GM15510 (cell line): ENCODE data around the gene AGAP2.
A peak's percentile ranks its signal among the peaks of the same experiment; 100 is the strongest.

Experiments used
- POLR2A ChIP-seq: IDR thresholded peaks from 3 replicates; pipeline ENCODE4 v1.6.1; 2011; ENCODE audit warnings: borderline replicate concordance; ENCODE audit not compliant: insufficient read length; ENCODE audit errors: extremely low read depth

AGAP2 gene

DNA sequence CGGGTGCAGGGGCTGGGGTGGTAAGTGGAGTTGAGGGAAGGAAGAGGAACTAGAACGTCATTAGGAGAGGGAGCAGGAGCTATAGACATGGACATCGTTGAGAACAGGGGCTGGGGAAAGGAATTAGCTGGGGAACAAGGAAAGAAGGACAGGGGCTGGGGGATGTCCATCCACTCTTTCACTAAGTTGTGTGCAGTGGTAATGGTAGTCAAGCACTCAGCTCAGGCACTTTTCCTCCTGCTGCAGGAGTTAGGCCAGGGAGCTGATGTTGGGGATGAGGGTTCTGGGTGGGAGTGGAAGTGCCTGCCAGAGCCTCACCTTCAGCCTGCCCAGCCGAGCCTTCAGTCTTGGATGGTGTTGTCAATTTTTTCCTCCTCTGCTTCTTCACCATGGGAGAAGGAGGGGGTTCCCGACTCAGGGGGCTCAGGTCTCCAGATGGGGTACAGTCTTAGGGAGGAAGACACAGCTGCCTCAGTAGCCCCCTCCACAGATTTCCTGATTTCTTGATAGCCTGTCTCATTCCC lies 9.2 kb downstream of the AGAP2 start:
- no peak for TF ChIP-seq POLR2A

DNA sequence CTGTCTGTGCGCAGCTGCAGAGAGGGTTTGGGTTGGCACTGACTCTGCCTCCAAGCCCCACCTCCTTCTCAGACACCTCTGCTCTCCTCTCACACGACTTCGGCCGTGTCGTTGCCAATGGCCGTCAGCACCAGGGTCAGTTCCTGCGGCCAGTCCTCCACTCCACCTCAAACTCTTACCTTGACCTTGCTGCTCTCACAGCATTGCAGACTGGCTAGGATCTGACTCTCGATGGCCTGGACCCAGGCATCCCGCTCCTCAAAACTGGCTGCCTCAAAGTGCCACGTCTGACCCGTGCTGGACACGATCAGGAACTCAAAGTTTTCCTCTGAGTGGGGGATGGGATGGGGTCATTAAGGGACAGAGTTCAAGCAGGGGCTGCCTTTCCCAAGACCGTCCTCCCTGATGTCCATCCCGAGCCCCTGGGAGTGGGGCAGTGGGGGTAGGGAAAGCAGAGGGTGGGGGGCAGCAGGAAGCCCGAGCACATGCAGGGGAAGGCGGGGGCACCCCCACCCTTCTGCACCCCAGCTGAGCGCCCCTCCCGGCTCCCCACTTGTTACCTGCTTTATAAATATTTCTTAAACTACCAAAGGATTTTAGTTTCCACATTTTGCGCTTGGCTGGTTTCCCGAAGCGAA lies 10.7 kb downstream of the AGAP2 start:
- no peak for TF ChIP-seq POLR2A

DNA sequence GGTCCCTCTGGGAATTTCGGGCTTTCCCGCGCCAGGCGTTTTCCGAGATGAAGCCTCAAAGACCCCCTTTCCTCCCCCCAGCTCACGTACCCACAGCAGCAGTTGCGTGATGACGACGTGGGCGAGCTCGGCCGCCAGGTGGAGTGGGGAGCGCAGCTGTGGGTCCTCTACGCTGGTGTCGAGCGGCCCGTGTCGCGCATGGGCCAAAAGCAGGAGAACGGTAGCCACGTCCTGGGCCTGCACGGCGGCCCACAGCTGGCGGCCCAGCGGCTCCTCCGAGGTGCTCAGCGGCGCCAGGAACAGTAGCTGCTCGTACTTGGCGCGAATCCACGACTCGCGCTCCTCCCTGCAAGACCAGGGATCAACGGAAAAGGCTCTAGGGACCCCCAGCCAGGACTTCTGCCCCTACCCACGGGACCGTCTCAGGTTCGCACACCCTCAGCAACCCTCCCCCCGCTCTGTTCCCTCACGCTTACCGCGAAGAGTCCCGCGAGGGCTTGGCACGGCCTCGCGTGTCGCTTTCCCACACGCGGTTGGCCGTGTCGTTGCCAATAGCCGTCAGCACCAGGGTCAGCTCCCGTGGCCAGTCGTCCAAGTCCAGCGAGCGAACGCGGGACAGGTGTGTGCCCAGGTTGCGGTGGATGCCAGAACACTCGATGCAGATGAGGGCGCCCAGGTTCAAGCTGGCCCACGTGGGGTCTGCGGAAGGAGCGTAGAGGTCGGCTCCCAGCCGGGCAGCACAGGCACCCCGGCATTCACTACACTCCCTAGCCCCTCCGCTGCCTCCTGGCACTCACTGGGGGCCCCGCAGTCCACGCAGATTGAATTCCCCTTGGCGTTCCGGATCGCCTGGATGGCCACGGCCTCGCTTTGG lies 11.4 kb downstream of the AGAP2 start:
- TF ChIP-seq POLR2A = no peak

DNA sequence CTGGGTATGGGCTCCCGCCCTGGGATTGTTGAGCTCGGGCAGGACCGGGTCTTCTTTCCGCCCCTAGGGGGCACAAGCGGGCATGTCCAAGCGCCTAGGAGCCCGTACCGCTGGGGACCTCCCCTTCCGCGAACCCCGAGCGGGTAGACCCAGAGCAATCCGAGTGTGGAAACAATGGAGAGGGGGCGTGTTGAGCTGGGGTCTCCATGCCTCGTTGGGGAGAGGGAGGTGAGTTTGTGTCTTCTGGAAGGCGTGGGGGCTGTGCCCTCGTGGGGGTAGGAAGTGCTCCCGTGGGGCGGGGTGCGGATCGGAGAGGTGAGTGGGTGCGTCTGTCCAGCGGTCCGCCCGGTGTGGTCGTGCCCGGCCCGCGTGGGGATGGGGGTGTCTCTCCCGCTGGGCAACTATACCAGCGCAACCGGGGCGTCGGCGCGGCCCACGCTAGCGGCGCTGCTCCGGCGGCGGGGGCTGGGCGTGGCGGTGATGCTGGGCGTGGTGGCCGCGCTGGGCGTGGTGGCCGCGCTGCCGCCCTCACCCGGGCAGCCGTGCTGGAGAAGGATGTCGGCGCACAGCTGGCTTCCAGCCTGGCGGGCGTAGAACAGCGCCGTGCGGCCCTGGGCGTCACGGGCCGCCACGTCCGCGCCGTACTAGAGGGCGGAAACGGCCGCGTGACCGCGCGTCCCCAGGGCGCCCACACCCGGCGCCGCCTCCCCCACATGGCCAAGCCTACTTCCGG lies 12.2 kb downstream of the AGAP2 start:
- no peak for TF ChIP-seq POLR2A

DNA sequence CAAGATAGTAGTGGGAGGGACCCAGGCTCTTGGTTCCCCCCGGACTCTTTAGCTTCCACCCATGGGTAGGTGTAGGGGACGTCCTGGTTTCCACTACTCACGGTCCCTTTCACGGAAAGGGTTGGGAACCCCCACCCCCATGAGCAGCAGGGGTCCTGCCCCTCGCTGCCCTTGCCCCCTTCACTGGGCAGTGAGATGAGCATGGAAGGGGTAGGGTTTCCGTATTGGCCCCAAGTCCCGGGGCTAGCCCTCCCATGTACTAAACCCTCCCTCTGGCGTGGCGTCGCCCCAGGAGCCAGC lies 12.7 kb downstream of the AGAP2 start:
- no peak for TF ChIP-seq POLR2A

DNA sequence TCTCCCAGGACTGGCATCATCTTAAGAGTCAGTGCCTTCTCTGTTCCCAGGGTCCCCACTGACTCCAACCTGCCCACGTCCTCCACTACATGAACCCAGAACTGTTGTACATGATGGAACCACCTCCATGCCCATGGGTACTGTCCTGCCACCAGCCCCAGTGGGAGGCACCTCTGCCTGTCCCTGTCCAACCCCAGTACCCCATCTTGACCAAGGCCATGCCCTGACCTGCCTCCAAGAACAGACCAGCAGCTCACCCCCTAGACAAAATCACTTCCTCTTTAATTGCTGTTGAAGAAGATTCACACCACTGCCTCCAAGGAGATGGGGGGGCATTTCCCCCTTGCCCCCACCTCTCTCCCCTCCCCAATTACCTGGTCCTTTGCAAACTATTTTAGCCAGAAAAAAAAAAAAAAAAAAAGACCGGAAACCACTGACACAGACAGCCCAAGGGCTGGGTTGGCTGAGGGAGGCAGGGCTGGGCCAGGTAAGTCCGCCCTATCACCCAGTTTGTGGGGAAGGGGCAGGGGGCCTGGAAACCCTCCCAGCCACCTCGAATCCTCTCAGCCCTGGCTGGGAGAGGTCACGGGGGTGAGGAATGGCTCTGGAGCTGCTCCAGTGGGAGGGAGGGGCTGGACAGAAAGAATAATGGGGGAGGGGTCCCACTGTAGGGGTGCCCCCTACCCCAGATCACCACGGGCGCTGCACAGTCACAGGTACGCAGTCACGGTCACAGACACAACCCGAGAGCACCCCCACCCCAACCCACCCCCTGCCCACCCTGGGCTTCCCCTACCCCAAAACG lies 13.4 kb downstream of the AGAP2 start:
- TF ChIP-seq POLR2A = no peak

DNA sequence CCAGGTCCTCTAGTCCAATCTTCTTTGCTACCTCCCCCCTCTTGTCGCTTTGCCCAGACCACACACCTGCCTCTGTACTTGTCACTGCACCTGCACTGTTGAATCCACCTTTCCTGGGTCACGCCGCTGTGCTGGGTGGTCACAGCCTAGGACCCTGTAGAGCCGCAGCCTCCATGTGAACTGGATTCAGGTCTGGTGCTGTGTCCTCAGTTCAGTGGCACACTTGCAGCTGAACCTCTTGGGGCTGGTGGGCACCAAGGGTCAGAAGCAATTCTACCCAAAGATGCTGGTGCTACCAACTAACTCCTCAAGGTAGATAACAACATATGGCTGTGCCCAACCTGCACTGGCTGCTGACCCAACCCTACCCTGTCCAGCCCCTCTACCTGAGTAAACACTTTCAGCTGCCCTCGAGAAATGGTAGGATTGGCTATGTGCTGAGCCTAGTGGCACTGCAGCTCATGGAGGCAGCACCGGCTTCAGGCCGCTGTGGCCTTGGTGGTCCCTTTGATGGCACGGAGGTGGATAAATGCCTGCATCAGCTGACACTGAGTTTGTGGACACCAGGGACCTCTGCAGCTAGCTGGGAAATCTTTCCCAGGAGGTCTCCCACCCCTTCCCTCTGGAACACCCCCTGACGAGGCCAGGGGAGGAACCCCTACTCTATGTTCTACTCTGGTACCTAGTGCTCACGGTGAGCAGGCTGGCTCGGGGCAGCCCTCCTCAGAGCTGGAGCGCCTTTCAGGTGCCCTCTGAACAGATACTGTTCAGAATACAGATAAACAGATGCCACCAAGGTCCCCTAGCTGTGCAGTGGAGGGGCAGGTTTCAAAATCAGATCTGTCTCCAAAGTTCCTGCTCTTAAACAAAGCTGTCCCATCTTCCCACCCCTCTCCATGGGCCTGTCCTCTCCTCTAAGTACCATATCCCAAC lies 14.3 kb downstream of the AGAP2 start:
- TF ChIP-seq POLR2A = no peak

DNA sequence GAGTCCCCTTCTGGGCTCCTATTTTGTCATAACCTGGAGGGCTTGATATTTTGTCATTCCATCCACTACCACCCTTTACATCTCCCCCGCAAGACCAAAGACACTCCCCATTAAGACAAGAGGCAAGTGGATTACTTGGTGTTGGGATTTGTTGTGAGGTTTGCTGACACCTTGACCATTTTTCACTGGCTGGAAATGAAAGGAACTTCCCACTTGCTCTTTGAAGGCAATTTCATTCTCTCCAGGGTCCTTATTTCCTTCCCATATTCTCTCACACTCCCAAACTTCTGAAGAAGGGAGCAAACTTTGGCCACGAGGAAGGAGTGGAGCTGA lies 14.9 kb downstream of the AGAP2 start:
- TF ChIP-seq POLR2A = no peak

DNA sequence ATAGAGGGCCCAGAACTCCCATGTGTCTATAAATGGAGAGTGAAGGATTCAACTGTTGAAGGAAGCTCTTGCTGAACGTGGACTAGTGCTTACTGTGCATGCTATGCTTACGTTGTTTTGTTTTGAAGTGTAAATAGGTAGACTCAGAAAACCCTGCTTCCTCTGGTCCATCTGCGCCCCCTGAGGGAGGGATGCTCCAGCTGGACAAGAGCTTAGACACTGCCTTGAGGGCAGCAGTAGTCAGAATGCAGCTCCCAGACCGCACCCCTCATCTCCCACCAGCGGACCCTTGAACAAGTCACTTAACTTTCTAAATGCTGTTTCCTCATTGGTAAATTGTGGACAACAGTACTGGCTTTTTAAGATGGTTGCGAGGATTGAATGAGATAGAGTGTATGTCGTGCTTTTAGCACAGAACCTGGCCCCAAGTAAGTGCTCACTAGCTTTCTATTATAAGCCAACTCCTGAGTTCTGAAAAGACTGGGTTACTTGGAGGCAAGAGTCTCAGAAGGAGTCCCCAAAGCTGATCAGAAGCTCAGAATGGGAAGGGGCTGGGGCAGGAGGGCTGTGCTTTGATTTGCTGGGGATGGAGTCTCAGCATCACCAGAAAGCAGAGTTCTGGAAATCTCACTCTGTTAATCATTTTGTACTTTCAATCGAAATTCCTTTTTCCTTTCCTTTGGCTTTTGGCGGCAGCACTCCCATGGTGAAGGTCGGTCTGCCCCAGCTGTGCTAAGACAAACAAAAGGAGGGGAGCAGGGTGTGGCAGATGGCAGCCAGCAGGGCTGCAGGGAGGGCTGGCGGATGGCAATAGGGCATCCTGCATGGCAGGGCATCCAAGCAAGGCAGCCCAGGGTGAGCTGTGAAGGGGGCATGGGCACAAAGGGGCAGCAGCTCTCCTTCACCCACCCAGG lies 15.6 kb downstream of the AGAP2 start:
- no peak for TF ChIP-seq POLR2A

DNA sequence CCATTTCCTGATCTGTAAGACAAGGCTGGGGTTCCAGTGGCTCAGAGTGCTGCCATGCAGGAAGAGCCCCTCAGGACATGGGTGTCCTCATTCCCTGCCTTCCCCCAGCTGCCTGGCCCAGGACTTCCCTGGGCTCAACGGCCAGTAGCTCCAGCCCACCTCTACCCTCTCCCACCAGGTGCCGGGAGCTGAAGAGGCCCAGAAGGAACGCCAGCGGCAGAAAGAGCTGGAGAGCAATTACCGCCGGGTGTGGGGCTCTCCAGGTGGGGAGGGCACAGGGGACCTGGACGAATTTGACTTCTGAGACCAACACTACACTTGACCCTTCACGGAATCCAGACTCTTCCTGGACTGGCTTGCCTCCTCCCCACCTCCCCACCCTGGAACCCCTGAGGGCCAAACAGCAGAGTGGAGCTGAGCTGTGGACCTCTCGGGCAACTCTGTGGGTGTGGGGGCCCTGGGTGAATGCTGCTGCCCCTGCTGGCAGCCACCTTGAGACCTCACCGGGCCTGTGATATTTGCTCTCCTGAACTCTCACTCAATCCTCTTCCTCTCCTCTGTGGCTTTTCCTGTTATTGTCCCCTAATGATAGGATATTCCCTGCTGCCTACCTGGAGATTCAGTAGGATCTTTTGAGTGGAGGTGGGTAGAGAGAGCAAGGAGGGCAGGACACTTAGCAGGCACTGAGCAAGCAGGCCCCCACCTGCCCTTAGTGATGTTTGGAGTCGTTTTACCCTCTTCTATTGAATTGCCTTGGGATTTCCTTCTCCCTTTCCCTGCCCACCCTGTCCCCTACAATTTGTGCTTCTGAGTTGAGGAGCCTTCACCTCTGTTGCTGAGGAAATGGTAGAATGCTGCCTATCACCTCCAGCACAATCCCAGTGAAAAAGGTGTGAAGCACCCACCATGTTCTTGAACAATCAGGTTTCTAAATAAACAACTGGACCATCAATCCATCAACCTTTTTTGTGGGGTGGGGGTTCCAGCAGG lies 17.6 kb downstream of the AGAP2 start:
- no peak for TF ChIP-seq POLR2A

DNA sequence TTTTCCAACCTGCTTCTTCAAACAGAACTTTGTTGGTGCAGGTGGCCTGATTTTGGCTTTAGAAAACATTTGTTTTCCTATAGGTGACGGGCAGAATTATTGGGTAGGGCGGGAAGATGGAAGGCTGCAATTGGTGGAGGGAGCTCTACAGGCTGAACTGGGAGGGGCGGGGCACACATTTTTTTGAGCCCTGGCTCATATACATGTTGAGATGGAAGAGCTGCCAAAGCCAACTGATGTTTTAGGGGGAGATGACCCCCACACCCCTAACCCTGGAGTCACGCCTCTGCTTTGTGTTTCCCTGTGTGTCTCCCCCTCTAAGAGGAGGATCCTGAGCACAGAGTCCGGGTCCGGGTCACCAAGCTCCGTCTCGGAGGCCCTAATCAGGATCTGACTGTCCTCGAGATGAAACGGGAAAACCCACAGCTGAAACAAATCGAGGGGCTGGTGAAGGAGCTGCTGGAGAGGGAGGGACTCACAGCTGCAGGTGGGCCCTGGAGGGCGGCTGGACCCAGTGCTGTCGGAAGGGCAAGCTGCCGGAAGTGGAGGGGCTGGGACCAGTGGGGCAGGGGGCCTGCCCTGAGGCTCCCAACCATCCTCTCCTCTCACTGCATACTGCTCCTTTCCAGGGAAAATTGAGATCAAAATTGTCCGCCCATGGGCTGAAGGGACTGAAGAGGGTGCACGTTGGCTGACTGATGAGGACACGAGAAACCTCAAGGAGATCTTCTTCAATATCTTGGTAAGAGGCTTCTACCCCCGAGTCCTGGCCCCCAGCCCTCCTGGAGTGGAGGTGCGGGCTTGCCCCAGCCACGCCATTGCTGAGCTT lies 18.6 kb downstream of the AGAP2 start:
- TF ChIP-seq POLR2A = peak; percentile 3
